Measurements from ENCODE around the gene HLTF. TPM values are rescaled to one million over a fixed set of nuclear protein-coding genes. Genes with fewer than 3 reads are reported as not detected.

HLTF gene
- total and polyA plus RNA-seq, 10 donors = 5.4 to 26.5 (median 19.2) TPM

DNA sequence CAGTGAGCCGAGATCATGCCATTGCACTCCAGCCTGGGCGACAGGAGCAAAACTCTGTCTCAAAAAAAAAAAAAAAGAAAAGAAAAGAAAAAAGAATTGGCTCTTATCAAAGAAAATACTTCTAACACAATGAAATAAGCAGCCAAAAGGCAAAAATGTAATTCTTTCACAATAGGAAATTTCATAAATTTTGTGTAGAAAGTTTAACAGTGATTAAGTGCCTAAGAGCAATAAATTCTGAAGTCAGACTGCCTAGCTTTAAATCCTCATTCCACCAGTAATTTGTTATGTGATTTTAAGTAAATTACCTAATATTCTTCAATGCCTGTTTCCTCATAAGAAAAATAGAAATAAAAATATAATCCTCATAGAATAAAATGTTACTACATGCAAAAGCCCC, 24.6 kb downstream of the HLTF start:
- Histone ChIP-seq H3K36me3 (peaks cover 0 to 91% (median 22%) of the 10 kb centered on the region in 6 donors), H3K4me3 (no peak overlapping the region), H3K9me3 (no peaks in the 10 kb centered on the region), H3K27me3 (replicated peaks in 1 of 7) (no peaks in the 10 kb centered on the region), H3K27ac (no peak overlapping the region), H3K4me1 (peaks cover 0 to 3% (median 0%) of the 10 kb centered on the region in 6 donors)
- intact Hi-C loops (cut with DNase I; ENCODE audit: low total_unique reads) = no loop called here
- no peak for DNase-seq
- 81 to 100% (median 91%) methylated on average over 2 of the region's 2 CpGs for WGBS, 5 donors
- TF ChIP-seq, protein P1, sequence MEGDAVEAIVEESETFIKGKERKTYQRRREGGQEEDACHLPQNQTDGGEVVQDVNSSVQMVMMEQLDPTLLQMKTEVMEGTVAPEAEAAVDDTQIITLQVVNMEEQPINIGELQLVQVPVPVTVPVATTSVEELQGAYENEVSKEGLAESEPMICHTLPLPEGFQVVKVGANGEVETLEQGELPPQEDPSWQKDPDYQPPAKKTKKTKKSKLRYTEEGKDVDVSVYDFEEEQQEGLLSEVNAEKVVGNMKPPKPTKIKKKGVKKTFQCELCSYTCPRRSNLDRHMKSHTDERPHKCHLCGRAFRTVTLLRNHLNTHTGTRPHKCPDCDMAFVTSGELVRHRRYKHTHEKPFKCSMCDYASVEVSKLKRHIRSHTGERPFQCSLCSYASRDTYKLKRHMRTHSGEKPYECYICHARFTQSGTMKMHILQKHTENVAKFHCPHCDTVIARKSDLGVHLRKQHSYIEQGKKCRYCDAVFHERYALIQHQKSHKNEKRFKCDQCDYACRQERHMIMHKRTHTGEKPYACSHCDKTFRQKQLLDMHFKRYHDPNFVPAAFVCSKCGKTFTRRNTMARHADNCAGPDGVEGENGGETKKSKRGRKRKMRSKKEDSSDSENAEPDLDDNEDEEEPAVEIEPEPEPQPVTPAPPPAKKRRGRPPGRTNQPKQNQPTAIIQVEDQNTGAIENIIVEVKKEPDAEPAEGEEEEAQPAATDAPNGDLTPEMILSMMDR (IDR thresholded peaks at IDR 0.05 in 8 of 11, conservative IDR thresholded peaks at IDR 0.05 in 3 of 11) = no peak
- no peak for TF ChIP-seq POLR2A (IDR thresholded peaks at IDR 0.05)
- no peak for TF ChIP-seq POLR2AphosphoS5 (IDR thresholded peaks at IDR 0.05)

DNA sequence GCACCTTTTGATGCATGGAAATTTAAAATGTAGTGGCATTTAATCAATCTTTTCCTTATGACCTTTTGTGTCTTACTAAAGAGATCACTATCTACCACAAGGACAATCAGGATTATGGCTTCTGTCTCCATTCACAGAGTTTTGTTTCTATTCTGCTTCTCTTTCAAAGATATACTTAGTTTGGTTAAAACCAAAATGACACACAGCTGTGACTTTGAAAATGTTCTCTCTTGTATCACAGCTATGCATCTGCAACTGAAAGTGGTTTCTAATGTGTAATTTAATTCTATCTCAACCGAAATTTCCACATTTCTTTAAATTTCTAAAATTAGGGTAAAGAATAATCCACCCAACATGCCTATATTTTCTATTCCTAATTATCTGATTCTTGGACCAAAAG, 27.7 kb downstream of the HLTF start:
- Histone ChIP-seq H3K27me3 (replicated peaks in 1 of 7) (no peaks in the 10 kb centered on the region), H3K4me3 (no peak overlapping the region), H3K4me1 (no peaks in the 10 kb centered on the region), H3K27ac (no peak overlapping the region), H3K9me3 (no peaks in the 10 kb centered on the region), H3K36me3 (peaks cover 0 to 97% (median 31%) of the 10 kb centered on the region in 6 donors)
- 72 to 98% (median 80%) methylated on average over 1 of the region's 1 CpG for WGBS, 5 donors
- intact Hi-C loops (cut with DNase I; ENCODE audit: low total_unique reads) = no loop called here
- DNase-seq = no peak
- TF ChIP-seq POLR2AphosphoS5 (IDR thresholded peaks at IDR 0.05) (no peak), POLR2A (IDR thresholded peaks at IDR 0.05) (no peak)
- TF ChIP-seq, protein P1 (IDR thresholded peaks at IDR 0.05 in 8 of 11, conservative IDR thresholded peaks at IDR 0.05 in 3 of 11) = no peak

DNA sequence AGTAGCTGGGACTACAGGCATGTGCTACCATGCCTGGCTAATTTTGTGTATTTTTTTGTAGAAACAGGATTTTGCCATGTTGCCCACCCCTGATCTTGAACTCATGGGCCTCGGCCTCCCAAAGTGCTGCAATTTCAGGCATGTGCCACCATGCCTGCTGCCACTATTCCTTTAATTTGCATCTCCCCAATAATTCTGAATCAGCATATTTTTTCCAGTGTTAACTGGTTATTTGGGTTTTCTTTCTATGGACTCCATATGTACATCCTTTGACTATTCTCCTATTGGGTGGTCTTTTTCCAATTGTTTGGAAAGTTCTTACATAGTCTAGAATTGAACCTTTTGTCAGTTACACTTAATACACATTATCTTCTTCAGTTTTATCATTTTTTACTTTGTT, 28.1 kb downstream of the HLTF start:
- no peak overlapping the region for H3K27ac ChIP-seq
- peaks cover 0 to 3% (median 0%) of the 10 kb centered on the region in 8 donors for H3K9me3 ChIP-seq
- H3K4me1 ChIP-seq = no peaks in the 10 kb centered on the region
- H3K36me3 ChIP-seq = peaks cover 0 to 97% (median 35%) of the 10 kb centered on the region in 6 donors
- no peak overlapping the region for H3K4me3 ChIP-seq
- TF ChIP-seq POLR2AphosphoS5 (IDR thresholded peaks at IDR 0.05) (no peak), POLR2A (IDR thresholded peaks at IDR 0.05) (no peak)
- TF ChIP-seq, protein P1 (IDR thresholded peaks at IDR 0.05 in 8 of 11, conservative IDR thresholded peaks at IDR 0.05 in 3 of 11) = no peak
- WGBS, 5 donors = 96 to 100% (median 100%) methylated on average over 1 of the region's 1 CpG
- intact Hi-C loops (cut with DNase I; ENCODE audit: low total_unique reads) = no loop called here
- no peak for DNase-seq
- no peaks in the 10 kb centered on the region for H3K27me3 ChIP-seq (replicated peaks in 1 of 7)

DNA sequence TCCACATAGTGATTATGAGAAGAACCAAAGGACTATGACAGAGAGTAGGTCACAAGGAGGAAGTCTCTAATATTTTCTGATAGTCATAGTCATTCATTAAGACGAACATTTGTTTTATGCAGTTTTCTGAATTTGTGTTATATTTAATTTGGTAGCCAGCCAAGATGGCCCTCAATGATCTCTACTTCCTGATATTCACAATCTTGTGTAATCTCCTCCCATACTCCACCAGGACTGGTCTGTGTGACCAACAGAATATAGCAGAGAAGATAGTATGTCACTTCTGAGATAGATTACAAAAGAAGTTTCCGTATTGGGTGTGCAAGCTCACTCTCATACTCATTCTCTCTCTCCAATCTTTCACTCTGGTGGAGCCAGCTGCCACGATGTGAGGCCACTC, 30.8 kb downstream of the HLTF start:
- 82 to 94% (median 91%) methylated on average over 3 of the region's 3 CpGs for WGBS, 5 donors
- DNase-seq = no peak
- Histone ChIP-seq H3K36me3 (peaks cover 0 to 90% (median 37%) of the 10 kb centered on the region in 6 donors), H3K27ac (no peak overlapping the region), H3K27me3 (replicated peaks in 1 of 7) (no peaks in the 10 kb centered on the region), H3K9me3 (peaks cover 0 to 4% (median 0%) of the 10 kb centered on the region in 8 donors), H3K4me1 (no peaks in the 10 kb centered on the region), H3K4me3 (no peak overlapping the region)
- intact Hi-C loops (cut with DNase I; ENCODE audit: low total_unique reads) = no loop called here
- TF ChIP-seq, protein P1 (IDR thresholded peaks at IDR 0.05 in 8 of 11, conservative IDR thresholded peaks at IDR 0.05 in 3 of 11) = no peak
- no peak for TF ChIP-seq POLR2AphosphoS5 (IDR thresholded peaks at IDR 0.05)
- no peak for TF ChIP-seq POLR2A (IDR thresholded peaks at IDR 0.05)
